ENCODE results near the gene CCDC51. TPM values are rescaled to one million over a fixed set of nuclear protein-coding genes. Genes with fewer than 3 reads are reported as not detected.

CCDC51 gene
- total RNA-seq, 4 donors from 2014 or later, result 23.4 to 33.3 (median 29.2) TPM

- 51 to 78% methylated on average over 4 of the region's 4 CpGs for WGBS, 2 donors
- no peaks in the 10 kb centered on the region for H3K9me3 ChIP-seq
- no peak for DNase-seq (ENCODE audit: low spot score in 2 of 2)
- TF ChIP-seq EP300 (IDR thresholded peaks at IDR 0.05) (no peak), CTCF (IDR thresholded peaks at IDR 0.05) (no peak)
- peaks cover 0 to 11% (median 0%) of the 10 kb centered on the region in 4 donors for H3K4me1 ChIP-seq
- H3K27ac ChIP-seq, result peak overlapping the region in 2 of 4 donors; percentile 9 to 62
- H3K27me3 ChIP-seq, result no peaks in the 10 kb centered on the region
- no peak overlapping the region for H3K4me3 ChIP-seq
- peaks cover 5 to 100% (median 6%) of the 10 kb centered on the region in 3 donors for H3K36me3 ChIP-seq
Measured at GRCh38 chr3:48416546-48416945, 23.4 kb downstream of the CCDC51 start.

- Histone ChIP-seq H3K36me3 (peaks cover 6 to 100% (median 10%) of the 10 kb centered on the region in 3 donors), H3K4me1 (peaks cover 0 to 7% (median 0%) of the 10 kb centered on the region in 4 donors), H3K9me3 (no peaks in the 10 kb centered on the region), H3K27me3 (no peaks in the 10 kb centered on the region), H3K27ac (peak overlapping the region in 2 of 4 donors; percentile 9 to 62), H3K4me3 (no peak overlapping the region)
- DNase-seq (ENCODE audit: low spot score in 2 of 2), result no peak
- no peak for TF ChIP-seq CTCF (IDR thresholded peaks at IDR 0.05)
- no peak for TF ChIP-seq EP300 (IDR thresholded peaks at IDR 0.05)
- WGBS, 2 donors, result 86 to 91% methylated on average over 14 of the region's 14 CpGs
Measured at GRCh38 chr3:48416091-48416505, 23.8 kb downstream of the CCDC51 start.

GRCh38 chr3:48415251-48415953, 24.5 kb downstream of the CCDC51 start:
- Histone ChIP-seq H3K4me1 (peaks cover 0 to 5% (median 0%) of the 10 kb centered on the region in 4 donors), H3K27me3 (no peaks in the 10 kb centered on the region), H3K4me3 (no peak overlapping the region), H3K36me3 (peaks cover 6 to 100% (median 11%) of the 10 kb centered on the region in 3 donors), H3K27ac (peak overlapping the region in 1 of 4 donors; percentile 62), H3K9me3 (no peaks in the 10 kb centered on the region)
- 85 to 89% methylated on average over 17 to 24 of the region's 24 CpGs for WGBS, 2 donors
- no peak for TF ChIP-seq CTCF (IDR thresholded peaks at IDR 0.05)
- no peak for TF ChIP-seq EP300 (IDR thresholded peaks at IDR 0.05)
- no peak for TF ChIP-seq POLR2A (IDR thresholded peaks at IDR 0.05)
- no peak for DNase-seq (ENCODE audit: low spot score in 2 of 2)

- TF ChIP-seq EP300 (IDR thresholded peaks at IDR 0.05) (no peak), CTCF (IDR thresholded peaks at IDR 0.05) (no peak), POLR2A (IDR thresholded peaks at IDR 0.05) (no peak)
- 85 to 90% methylated on average over 15 to 22 of the region's 25 CpGs for WGBS, 2 donors
- Histone ChIP-seq H3K36me3 (peaks cover 6 to 100% (median 11%) of the 10 kb centered on the region in 3 donors), H3K27ac (peak overlapping the region in 1 of 4 donors; percentile 55), H3K27me3 (no peaks in the 10 kb centered on the region), H3K4me1 (peaks cover 0 to 5% (median 0%) of the 10 kb centered on the region in 4 donors), H3K9me3 (no peaks in the 10 kb centered on the region), H3K4me3 (no peak overlapping the region)
- no peak for DNase-seq (ENCODE audit: low spot score in 2 of 2)
Measured at GRCh38 chr3:48414376-48415250, 25.3 kb downstream of the CCDC51 start.

Measured in tibial nerve (tissue), 4 donors.